Activated CD4-positive, alpha-beta T cell treated with anti-CD3 and anti-CD28 coated beads, Interleukin-2, amount 50 U/mL, for 1 hour (primary cell): Measurements from ENCODE around the gene SPOPL.
"Not testable (repeated sequence)": the region's sequence is repeated elsewhere in the genome, so short reads cannot be mapped to it uniquely, and the experiment has no call there.

Experiments
- DNase-seq: peaks from one replicate; pipeline ENCODE4 v3.0.0-alpha.2; 2020

The SPOPL gene

DNA sequence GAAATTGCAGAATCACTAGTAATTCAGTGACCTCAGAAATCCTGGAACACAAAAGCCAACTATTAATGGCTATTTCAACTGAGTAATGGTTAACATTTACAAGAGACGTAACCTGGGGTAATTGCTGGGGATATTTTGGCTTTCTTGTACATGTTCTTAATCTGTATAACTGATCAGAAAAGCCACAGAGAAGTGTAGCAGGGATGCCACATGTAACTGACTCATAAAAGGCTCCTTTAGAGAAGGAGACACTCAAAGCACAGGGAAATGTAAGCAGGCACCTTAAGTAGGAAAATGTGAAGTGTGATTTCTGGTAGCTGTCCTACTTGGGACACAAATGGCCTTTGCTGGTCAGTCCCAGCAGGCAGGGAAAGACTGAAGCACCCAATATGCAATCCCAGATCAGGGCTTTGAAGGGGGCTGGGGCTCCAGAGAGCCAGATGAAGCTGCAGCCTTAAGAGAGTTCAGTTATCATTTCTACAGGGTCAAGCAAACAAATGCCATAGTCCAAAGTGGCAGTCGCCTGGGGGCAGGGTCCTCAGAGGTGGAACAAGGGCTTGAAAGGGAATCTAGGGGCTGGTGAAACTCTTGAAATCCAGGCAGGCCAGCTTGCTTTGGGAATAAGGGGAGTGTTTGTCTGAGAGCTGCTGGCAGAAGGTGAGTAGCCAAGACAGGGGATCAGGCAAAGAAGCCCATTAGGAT, 7.2 kb upstream of the SPOPL start:
- DNase-seq: no peak

DNA sequence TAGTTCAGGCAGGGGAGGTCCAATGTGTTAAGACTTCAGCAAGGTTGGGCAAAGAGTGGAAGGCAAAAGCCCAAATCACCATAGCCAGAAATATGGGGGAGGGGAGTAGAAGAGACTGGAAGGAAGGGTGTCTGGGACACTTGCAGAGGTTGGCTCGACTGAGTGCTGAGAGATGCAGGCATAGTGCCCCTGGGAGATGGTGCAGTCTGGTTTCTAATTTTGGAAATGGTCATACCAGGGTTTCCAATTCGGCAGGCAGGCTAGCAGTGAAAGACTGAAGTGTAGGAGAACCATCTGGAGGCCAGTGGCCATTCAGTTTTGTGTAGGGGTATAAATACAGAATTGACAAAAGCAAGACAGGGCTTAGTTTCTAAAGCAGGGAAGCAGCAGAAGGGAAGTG, 6.2 kb upstream of the SPOPL start:
- DNase-seq: no peak

DNA sequence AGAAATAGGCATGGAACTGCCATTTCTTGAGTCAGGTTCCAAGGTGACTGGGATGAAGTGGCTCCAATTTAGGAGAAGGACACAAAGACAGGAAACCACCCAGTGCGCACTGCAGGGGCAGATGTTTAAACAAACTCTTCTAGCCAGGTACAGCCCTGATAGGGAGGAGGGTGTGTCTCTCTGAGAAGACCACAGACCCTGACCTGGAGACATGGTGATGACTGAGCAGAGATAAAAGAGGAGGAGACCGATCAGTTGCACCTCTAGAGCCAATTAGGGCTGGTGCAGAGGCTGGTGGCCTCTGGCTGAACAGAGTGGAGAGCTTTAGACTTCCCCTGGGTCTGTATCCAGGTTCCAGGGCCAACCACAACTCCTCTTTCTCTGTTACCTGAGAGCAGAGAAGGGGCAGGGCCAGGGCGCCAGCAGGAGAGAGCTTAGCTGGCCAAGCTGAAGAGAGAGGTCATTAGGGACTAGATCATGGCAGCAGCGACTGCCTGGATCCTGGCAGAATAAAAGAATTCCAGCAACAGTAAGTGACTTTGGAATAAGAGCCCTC, 5.4 kb upstream of the SPOPL start:
- DNase-seq: no peak

DNA sequence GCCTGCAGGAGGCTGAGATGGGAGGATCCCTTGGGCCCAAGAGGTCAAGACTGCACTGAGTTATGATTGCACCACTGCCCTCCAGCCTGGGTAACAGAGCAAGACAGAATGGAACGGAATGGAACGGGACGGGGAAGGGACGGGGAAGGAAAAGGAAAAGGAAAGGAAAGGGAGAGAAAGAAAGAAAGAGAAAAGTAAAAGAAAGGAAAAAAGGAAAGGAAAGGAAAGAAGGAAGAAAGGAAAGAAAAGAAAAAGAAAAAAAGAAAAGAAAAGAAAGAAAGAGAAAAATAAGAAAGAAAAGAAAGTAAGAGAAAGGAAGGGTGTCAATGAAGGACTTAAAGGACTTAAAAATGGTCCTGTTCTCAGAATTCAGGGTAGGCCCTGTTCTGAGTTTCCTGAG, 4.3 kb upstream of the SPOPL start:
- DNase-seq: no peak

DNA sequence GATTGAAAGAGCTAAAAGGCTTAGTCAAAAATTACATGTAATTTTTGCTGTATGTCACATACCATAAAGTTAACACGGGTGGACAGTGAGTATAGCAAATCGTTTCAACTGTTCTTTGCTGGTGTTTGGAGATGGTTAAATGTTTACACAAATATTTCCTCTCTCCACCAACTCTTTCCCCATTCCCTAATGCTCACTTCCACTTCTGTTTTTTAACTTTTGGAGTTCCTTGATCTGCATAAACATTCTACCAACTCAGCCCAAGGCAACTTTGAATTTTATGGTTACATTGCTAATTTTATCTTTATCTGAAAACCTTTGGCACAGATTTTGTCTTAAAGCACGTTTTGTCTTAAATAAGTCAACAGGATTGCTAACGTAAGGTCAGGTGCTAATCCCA, 1.9 kb upstream of the SPOPL start:
- no peak for DNase-seq

DNA sequence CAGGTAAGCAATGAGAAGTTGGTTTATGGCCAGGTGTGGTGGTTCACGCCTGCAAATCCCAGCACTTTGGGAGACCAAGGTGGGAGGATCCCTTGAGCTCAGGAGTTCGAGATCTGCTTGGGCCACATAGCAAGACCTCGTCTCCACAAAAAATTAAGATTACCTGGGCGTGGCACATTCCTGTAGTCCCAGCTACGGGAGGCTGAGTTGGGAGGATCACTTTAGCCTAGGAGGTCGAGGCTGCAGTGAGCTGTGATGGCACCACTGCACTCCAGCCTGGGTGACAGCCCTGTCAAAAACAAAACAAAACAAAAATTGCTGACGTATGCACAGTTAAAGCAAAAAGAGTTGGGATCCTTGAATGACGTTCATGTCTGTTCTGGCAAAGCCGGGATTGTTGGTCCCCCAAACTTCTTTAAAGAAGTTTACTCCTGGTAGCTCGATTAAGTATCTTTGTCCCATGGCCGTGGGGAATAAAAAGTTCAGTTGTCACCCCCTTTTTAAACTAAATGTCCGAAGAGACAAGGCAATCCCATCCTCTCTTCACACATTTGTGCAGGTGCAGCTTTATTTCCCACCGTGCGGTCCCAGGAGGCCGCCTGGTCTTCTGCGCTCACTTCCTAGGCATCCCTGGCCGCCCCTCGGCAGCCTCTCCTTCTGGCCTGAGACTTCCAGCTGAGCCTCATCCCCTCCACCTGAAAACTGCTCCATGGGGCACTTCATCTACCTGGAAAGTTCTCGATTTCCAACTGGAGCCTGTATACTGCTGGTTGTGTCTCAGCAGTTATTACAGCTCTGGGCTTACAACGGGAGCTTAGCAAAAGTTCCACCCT, 762 bp upstream of the SPOPL start:
- DNase-seq: no peak

DNA sequence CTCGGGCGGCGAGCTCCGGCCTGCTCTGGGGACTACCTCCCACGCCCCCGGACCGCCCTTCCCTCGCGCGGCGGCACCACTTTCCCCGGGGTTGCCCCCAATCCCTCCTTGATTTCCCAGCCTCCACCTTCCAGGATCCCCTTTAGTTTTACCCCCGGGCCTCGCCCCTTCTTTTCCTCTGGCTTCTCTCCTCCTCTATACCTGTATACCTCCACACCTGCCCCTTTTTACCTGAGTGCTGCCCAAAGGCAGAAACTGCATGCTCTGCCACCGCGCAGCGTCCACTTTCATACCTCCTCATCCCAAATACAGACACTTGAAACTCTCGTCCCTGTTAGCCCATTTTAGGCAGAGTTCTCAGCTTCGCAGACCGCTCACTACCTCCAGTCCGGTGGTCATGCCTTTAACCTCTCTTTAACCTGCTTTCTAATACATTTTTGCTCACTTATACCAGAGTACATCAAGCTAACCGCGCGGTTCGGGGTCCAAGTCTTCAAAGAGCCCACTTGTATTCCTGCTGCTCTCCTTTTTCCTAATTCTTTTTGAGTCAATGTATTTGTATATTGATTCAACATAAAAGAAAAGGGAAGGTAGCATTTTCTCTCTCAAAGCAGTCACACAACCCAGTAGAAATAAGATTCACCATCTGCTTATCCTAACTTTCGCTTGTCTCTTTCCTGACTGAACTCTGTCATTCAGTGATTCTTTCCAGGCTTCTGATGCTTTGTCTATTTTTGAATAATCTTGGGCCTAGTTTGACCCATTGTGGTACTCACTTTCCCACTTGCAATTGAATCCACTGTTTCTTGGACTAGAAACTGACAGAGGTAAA, 901 bp downstream of the SPOPL start:
- no peak for DNase-seq

DNA sequence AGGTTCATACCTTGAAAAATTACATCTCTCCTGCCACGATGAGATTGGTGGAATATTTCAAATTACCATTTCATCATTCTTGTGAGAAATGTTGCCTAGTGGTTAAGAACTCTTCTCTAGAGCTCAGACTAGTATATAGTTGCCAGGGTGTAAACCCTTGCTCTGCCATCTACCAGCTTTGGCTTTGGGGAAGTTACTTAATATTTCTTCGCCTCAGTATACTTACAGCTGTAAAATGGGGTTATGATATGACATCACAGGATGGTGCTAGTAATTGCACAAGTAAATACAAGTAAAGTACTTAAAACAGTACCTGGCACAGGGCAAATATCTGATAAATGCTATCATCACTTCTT, 1.5 kb downstream of the SPOPL start:
- DNase-seq: no peak

DNA sequence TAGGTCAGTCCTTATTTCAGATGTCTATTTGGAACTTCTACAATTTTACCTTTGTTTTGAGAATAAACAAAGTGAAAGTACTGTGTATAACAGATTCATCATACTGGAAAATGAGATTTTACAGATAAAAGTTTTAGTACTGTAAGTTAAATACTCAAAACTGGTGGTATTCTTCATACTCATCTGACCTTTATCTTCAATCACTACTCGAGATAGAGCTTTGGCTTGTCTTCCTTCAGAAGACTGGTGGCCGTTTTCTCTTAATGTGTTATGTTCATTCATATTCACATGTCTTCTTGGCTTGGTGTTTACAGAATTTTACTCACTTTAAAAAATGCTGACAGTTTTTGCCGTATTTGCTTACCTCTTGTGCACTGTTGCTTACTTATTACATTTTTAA, 2.1 kb downstream of the SPOPL start:
- DNase-seq: no peak

DNA sequence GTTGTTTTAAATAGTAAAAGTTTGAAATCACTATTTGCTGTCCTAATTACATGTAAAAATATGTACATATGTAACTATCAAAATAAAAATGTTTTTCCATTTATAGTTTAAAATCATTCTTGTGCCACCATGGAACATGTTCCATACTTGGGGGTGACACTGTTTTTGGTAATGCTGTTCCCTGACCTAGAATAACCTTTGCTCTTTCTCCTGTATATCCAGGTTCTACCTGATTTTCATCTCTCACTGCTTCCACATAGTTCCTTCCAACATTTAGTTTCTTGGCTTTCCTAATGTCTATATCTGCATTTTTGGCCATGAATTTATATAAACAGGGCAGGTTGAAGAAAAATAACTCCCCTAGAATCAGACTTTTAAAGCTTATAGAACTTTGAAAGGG, 2.5 kb downstream of the SPOPL start:
- DNase-seq: no peak

DNA sequence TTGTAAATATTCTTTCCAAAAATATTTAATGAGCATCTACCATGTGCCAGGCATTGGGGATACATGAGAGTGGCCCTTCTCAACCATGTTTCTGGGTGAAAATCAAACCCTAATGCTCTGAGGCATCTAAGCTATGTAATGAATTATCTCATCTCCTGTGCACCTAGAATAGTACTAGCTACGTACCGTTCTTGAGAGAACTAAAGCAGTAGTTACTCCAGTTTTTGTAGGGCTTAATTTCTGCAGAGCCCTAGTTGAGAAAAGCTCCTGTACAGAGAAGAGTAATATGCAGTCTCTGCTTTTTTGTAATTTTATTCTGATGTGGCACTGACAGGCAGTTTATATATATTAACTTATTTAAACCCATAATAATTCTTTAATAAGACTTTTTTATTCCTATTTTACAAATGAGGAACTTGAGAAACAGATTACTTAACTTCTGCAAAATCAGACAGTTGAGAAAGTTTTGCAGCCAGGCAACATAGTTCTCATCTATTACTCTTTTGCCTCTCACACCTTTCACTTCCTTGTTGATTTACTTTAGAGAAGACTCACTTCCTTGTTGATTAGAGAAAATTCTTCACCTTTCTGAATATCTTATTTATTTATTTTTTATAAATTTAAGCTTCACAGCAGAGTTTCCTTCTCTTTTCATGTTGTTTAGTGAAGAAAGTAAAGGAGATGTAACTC, 3.1 kb downstream of the SPOPL start:
- no peak for DNase-seq

DNA sequence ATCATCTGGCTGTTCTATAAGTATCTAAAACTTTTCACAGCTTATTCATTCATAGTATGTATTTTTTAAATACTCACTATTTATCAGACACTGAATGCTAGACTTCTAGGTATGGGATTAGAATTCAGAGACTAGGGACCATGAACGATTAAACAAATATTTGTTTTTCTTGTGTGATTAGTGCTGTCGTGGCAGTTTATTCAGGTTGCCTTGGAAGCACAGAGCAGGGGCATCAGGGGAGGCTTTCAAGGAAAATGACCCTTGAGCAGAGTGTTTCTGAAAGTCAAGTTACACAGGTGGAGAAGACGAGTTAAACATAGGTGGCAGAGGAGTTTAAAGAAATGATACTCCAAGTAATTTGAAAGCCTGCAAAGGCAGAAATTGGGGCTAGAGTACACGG, 5.7 kb downstream of the SPOPL start:
- no peak for DNase-seq

DNA sequence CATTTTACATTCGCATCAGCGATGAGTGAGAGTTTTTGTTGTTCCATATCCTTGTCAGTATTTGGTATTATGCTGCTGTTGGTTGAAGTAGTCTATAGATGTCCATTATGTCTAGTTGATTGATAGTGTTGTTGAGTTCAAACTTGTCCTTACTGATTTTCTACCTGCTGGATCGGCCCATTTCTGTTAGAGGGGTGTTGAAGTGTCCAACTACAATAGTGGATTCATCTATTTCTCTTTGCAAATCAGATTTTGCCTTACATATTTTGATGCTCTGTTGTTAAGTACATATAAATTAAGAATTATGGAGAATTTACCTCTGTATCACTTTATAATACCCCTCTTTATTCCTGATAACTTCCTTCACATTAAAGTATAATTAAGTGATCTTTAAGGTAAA, 8.7 kb downstream of the SPOPL start:
- DNase-seq: no peak

DNA sequence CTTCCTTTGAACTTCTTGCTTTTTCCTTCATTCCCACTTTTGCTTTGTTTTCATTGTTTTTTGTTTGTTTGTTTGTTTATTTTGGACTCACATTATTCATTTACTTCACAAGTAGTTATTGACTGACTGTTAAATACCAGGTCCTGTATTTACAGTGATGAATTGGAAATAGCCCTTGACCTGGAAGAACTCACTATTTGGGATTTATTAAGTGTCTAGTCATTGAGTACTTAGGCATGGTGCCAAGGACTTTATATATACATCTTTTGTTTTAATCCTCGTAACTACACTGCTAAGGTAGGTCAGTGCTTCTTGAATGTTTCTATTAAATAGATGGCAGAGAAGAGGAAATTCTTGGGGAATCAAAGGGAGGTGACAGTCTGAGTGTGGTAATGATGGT, 11.1 kb downstream of the SPOPL start:
- DNase-seq: no peak

DNA sequence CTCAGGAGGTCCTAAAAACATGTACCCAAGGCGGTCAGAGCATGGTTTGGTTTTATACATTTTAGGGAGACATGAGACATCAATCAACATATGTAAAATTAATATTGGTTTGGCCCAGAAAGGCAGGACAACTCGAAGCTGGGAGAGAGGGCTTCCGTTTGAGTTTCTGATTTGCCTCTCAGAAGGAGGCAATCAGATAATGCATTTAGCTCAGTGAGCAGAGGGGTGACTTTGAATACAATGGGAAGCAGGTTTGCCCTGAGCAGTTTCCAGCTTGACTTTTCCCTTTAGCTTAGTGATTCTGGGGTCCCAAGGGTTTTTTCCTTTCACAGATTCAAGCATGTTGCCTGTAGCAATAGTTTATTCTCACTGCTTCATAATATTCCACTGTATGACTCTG, 12.6 kb downstream of the SPOPL start:
- no peak for DNase-seq

DNA sequence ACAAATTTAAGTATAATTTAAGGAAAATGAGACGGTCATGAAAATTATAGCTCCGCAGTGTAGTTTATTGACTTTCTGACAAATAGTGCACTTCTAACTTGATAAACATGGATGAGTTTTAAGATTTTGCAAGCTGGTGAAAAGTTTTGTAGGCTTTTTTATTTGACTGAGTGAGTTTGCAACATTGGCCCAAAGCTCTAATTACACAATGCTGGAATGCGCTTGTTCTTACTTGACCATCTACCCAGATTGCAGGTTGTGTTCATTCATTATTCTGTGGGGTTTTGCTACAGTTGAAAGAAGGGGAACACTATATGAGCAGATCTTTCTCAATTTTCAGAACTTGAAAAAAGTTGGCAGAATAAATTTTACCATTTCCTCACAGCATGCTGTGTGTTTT, 13.5 kb downstream of the SPOPL start:
- DNase-seq: no peak

DNA sequence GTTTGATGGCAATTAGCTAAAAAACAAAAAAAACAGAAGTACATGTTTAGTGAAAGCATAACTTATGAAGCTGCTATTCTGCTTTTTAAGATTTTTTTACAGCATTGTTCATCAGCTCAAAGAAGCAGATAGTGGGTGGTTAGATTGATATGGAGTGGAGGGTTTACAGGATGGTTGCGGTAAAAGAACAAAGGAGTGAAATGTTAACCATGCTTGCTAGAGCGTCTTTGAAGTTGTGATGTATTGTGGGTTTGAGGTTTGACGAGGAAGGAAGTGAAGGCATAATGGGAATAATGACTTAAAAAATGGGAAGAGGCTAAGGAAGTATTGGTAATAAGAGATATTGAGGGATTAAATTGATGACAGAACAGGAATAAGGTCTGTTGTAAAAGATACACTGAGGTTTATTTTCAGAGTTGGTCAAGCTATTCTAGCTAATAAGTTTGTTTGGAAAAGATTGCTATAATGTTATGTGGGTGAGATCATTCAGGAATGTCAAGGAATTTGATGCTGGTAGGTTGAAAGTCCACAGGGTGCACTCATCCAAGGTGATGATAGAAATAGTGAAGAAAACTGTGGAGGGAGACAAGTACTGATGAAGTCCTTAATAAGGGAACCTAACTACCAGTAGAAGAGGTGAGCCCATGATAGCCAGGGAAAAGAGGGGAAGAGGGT, 14.6 kb downstream of the SPOPL start:
- no peak for DNase-seq

DNA sequence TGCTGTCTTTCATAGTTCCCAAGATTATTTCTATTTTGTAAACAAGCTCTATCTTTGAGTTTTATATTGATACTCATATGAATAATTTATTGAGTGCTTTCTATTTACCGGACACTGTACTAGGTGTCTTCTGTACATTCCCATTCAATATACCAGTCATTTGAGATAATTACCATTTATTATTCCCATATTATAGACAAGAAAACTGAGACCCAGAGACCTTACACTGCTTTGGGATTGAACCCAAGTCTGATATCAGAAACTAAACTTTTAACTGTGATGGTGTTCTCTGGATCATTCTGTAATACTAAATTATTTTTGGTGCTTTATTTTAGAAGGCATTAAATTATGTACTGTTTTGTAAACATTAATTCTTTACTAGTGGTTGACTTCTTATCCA, 17.3 kb downstream of the SPOPL start:
- DNase-seq: no peak

DNA sequence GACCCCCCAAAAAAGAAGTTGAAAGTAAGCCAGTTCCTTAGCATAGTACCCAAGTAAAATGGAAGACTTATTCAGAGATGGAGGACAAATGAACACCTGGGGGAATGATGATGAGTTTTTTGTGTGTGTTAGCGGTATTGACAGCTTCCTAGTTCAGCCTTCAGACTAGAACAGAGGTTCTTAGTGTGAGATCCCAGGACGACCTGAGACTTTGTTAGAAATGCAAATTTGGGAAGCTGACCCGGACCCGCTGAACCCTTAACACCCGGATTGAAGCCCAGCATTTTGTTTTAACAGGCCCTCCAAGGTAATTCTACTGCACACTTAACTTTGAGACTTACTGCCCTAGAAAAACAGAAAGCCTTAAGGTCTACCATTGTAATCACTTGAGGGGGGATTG, 20.3 kb downstream of the SPOPL start:
- no peak for DNase-seq

DNA sequence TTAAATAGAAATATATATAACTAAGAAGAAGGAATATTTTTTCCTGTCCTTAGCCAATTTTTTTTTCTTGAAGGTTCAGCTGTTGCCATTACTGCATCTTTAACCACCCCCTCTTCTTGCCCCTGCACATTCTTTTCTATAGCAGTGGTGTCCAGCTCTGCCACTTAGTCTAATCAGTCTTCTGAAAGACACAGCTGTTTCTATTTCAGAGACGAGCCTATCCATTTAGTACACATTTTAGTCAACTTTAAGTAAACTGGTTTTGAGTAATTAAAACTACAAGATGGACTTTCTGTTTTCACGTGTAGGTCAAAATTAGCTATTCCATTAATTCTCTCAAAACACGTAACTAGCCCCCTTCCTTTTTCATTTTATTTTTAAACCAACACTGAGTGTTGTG, 21.0 kb downstream of the SPOPL start:
- no peak for DNase-seq

DNA sequence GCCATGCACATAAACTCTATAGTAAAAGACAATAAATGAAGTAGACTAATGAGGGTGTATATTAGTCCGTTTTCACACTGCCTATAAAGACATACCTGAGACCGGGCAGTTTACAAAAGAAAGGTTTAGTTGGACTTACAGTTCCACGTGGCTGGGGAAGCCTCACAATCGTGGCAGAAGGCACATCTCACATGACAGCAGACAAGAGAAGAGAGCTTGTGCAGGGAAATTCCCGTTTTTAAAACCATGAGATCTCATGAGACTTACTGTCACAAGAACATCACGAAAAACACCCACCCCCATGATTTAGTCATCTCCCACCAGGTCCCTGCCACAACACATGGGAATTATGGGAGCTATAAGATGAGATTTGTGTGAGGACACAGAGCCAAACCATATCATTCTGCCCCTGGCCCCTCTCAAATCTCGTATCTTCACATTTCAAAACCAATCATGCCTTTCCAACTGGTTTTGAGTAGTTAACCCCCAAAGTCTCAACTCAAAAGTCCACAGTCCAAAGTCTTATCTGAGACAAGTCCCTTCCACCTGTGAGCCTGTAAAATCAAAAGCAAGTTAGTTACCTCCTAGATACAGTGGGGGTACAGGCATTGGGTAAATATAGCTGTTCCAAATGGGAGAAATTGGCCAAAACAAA, 21.6 kb downstream of the SPOPL start:
- not testable (repeated sequence) for DNase-seq

DNA sequence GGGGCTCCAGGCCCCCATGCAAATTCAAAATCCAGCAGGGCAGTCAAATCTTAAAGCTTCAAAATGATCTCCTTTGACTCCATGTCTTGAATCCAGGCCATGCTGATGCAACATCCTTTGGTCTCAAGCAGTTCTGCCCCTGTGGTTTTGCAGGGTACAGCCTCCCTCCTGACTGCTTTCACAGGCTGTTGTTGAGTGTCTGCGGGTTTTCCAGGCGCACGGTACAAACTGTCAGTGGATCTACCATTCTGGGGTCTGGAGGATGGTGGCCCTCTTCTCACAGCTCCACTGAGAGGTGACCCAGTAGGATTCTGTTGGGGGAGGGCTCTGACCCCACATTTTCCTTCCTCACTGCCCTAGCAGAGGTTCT, 22.1 kb downstream of the SPOPL start:
- not testable (repeated sequence) for DNase-seq
